Right lobe of liver (tissue), 6 donors: ENCODE measurements around the gene RAI1. TPM values are rescaled to one million over a fixed set of nuclear protein-coding genes. Genes with fewer than 3 reads are reported as not detected.
"Not testable (repeated sequence)": the region's sequence is repeated elsewhere in the genome, so short reads cannot be mapped to it uniquely, and the experiment has no call there.

Source experiments
- ATAC-seq, 4 donors: fragments of 200-7000 bp; cut with Tn5 transposase; one replicate each; pipeline ENCODE4 v1.9.1; 2020; ENCODE audit warnings: mild to moderate bottlenecking in 4 of 4, moderate library complexity in 4 of 4
- DNase-seq, 3 donors: peaks; one replicate each; pipeline ENCODE4 v3.0.0-alpha.2; 2020
- H3K27ac ChIP-seq, 3 donors: fragments of 200-600 bp; one replicate each; pipeline ENCODE4 v1.8.0; 2022
- H3K27me3 ChIP-seq, 2 donors: fragments of 200-600 bp; one replicate each; pipeline ENCODE4 v1.8.0; 2022
- H3K36me3 ChIP-seq, 4 donors: fragments of 200-600 bp; sonication (generic) in 1 of 4; one replicate each; pipeline versions ENCODE4 v1.5.1 to v1.8.0; 2017 to 2022; ENCODE audit warnings: control low read depth in 1 of 4
- H3K4me1 ChIP-seq, 4 donors: fragments of 200-600 bp; sonication (generic) in 1 of 4; one replicate each; pipeline versions ENCODE4 v1.5.1 to v1.8.0; 2017 to 2022; ENCODE audit warnings: control low read depth in 1 of 4
- H3K4me3 ChIP-seq, 3 donors: fragments of 200-600 bp; one replicate each; pipeline ENCODE4 v1.8.0; 2022
- H3K9me3 ChIP-seq, 4 donors: fragments of 200-600 bp; sonication (generic) in 1 of 4; one replicate each; pipeline versions ENCODE4 v1.5.1 to v1.8.0; 2017 to 2022; ENCODE audit warnings: control low read depth in 1 of 4
- POLR2A ChIP-seq: fragments of 450-650 bp; IDR thresholded peaks from one replicate; pipeline ENCODE4 v1.6.1; 2017; ENCODE audit warnings: antibody characterized with exemption, mild to moderate bottlenecking
- WGBS: methylation state at CpG from one replicate; pipeline ENCODE4 v1.1.6; 2018; ENCODE audit warnings: low coverage, low lambda C conversion rate; ENCODE audit not compliant: insufficient coverage; ENCODE audit errors: missing lambda C conversion rate; 5-methylcytosine and 5-hydroxymethylcytosine counted together
- intact Hi-C, 2 donors: fragments of 100-400 bp; cut with DNase I; formaldehyde crosslinking; loops; one replicate each; pipeline versions ENCODE4 v1.11.2 to v1.14.1; 2022
- total RNA-seq, 6 experiments: library from RNA; depleted of rRNA in 2 of 6; stranded (reverse); fragments of >200 nt in 2 of 6; fragmentation: NEBNext Ultra II Directional in 3 of 6; extraction: Animal tissue kit (Norgen Biotek cat#: 25700) in 3 of 6; gene quantifications; one replicate each; pipeline versions ENCODE4 v1.1.0 to v1.2.4, GENCODE V29; 2016 to 2023
- TF ChIP-seq, protein P1 (sequence below), 4 donors: fragments of 200-600 bp in 3 of 4; fragments of 450-650 bp in 1 of 4; IDR thresholded peaks; one replicate each; pipeline versions ENCODE4 v1.5.1 to v1.8.0; 2016 to 2022; ENCODE audit warnings: antibody characterized with exemption in 4 of 4, mild to moderate bottlenecking in 2 of 4
- donor health status: DM: no; HTN: yes; CAD: no.
- donor health status: DM: no; HTN: no; CAD: no.
- donor health status: DM: no; HTN: no; CAD: no.
- donor health status: DM: no; HTN: yes; CAD: no.
- donor health status: DM: no; HTN: yes; CAD: no.

RAI1 gene
- total RNA-seq, 6 experiments from 2014 or later, result 6.1 to 14.5 (median 8.4) TPM

DNA sequence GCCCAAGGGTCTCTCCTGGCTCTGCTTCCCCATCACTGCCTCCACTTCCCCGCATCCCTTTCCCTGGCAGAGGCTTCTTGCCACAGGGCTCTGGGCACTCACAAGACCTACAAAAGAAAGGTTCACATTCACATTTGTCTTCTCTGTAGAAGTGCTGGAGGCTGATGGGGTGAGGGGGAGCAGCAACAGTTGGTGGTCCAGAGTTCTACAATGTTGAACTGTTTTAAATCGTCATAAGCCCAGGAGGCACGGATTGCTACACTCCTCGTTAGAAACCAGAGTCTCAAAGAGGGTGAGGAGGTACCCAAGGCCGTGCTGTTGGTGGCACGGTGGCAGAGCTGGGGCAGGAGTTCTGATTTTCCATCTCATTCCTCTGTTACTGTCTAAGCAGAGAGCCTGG lies 5.8 kb upstream of the RAI1 start:
- no peaks in the 10 kb centered on the region for H3K27me3 ChIP-seq
- TF ChIP-seq, protein P1, sequence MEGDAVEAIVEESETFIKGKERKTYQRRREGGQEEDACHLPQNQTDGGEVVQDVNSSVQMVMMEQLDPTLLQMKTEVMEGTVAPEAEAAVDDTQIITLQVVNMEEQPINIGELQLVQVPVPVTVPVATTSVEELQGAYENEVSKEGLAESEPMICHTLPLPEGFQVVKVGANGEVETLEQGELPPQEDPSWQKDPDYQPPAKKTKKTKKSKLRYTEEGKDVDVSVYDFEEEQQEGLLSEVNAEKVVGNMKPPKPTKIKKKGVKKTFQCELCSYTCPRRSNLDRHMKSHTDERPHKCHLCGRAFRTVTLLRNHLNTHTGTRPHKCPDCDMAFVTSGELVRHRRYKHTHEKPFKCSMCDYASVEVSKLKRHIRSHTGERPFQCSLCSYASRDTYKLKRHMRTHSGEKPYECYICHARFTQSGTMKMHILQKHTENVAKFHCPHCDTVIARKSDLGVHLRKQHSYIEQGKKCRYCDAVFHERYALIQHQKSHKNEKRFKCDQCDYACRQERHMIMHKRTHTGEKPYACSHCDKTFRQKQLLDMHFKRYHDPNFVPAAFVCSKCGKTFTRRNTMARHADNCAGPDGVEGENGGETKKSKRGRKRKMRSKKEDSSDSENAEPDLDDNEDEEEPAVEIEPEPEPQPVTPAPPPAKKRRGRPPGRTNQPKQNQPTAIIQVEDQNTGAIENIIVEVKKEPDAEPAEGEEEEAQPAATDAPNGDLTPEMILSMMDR (IDR thresholded peaks at IDR 0.05), result no peak
- no peak for TF ChIP-seq POLR2A
- no peaks in the 10 kb centered on the region for H3K36me3 ChIP-seq
- no peaks in the 10 kb centered on the region for H3K4me1 ChIP-seq
- no peak overlapping the region for H3K27ac ChIP-seq
- no peak overlapping the region for H3K4me3 ChIP-seq
- no peak for ATAC-seq
- 100% methylated on average over 1 of the region's 6 CpGs for WGBS
- intact Hi-C loops, result loop anchor here in 1 of 2 donors (10.0 kb wide), 1 partner anchor 189 kb away; no protein-coding TSS in a partner anchor
- H3K9me3 ChIP-seq, result no peaks in the 10 kb centered on the region
- no peak for DNase-seq

GRCh38 chr17:17675925-17676534 lies 5.2 kb upstream of the RAI1 start:
- H3K27me3 ChIP-seq, result no peaks in the 10 kb centered on the region
- H3K36me3 ChIP-seq, result no peaks in the 10 kb centered on the region
- no peaks in the 10 kb centered on the region for H3K4me1 ChIP-seq
- WGBS, result 74% methylated on average over 11 of the region's 11 CpGs
- ATAC-seq, result no peak
- no peak for TF ChIP-seq POLR2A
- TF ChIP-seq, protein P1 (IDR thresholded peaks at IDR 0.05), result no peak
- DNase-seq, result no peak
- no peaks in the 10 kb centered on the region for H3K9me3 ChIP-seq
- no peak overlapping the region for H3K4me3 ChIP-seq
- intact Hi-C loops, result loop anchor here in 1 of 2 donors (10.0 kb wide), 1 partner anchor 189 kb away; no protein-coding TSS in a partner anchor
- H3K27ac ChIP-seq, result no peak overlapping the region

DNA sequence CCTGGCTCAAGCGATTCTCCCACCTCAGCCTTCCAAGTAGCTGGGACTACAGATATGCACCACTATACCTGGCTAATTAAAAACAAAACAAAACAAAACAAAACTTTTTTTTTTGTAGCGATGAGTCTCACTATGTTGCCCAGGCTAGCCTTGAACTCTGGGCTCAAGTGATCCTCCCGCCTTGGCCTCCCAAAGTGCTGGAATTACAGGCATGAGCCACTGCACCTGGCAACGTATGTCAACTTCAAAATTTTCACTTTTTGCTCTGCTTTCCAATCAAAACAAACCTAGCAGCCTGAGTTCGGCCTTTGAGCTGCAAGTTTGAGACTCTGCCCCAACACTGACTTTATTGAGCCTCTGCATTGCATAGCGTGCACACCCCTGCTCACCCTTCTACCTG lies 4.5 kb upstream of the RAI1 start:
- no peaks in the 10 kb centered on the region for H3K9me3 ChIP-seq
- DNase-seq (no peak), ATAC-seq (no peak)
- H3K27ac ChIP-seq, result no peak overlapping the region
- H3K27me3 ChIP-seq, result no peaks in the 10 kb centered on the region
- H3K4me1 ChIP-seq, result no peaks in the 10 kb centered on the region
- WGBS, result 84% methylated on average over 6 of the region's 6 CpGs
- no peak overlapping the region for H3K4me3 ChIP-seq
- no peaks in the 10 kb centered on the region for H3K36me3 ChIP-seq
- intact Hi-C loops, result loop anchor here in 1 of 2 donors (10.0 kb wide), 1 partner anchor 188 kb away; no protein-coding TSS in a partner anchor
- TF ChIP-seq POLR2A, result no peak
- TF ChIP-seq, protein P1 (IDR thresholded peaks at IDR 0.05), result no peak

GRCh38 chr17:17677299-17678040 lies 3.8 kb upstream of the RAI1 start:
- no peak for ATAC-seq
- Histone ChIP-seq H3K9me3 (no peaks in the 10 kb centered on the region), H3K4me1 (no peaks in the 10 kb centered on the region), H3K27me3 (no peaks in the 10 kb centered on the region), H3K36me3 (no peaks in the 10 kb centered on the region), H3K4me3 (no peak overlapping the region), H3K27ac (no peak overlapping the region)
- DNase-seq, result no peak
- intact Hi-C loops, result loop anchor here in 1 of 2 donors (10.0 kb wide), 1 partner anchor 187 kb away; no protein-coding TSS in a partner anchor
- WGBS, result 52% methylated on average over 2 of the region's 2 CpGs
- no peak for TF ChIP-seq POLR2A
- TF ChIP-seq, protein P1 (IDR thresholded peaks at IDR 0.05), result no peak

DNA sequence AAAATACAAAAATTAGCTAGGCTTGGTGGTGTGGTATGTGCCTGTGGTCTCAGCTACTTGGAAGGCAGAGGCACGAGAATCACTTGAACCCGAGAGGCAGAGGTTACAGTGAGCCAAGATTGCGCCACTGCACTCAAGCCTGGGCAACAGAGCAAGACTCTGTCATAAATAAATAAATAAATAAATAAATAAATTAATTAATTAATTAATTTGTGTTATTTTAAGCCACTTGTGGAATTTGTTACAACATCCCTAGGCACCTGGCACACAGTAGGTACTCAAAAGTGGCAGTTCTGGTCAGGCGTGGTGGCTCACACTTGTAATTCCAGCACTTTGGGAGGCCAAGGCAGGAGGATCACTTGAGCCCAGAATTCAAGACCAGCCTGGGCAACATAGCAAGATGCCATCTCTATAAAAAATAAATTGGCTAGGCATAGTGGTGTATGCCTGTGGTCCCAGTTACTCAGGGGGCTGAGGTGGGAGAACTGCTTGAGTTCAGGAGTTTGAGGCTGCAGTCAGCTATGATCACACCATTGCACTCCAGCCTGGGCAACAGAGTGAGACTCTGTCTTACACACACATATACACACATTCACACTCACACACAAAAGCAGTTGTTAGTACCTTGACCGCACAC lies 3.1 kb upstream of the RAI1 start:
- H3K27ac ChIP-seq, H3K4me3 ChIP-seq: not testable (repeated sequence)
- WGBS, result 68% methylated on average over 5 of the region's 5 CpGs

More for the DNA sequence above, 3.1 kb upstream of the RAI1 start:
- H3K9me3 ChIP-seq, H3K4me1 ChIP-seq, ATAC-seq, DNase-seq, H3K36me3 ChIP-seq, H3K27me3 ChIP-seq: not testable (repeated sequence)
- intact Hi-C loops, result loop anchor here in 1 of 2 donors (10.0 kb wide), 1 partner anchor 187 kb away; no protein-coding TSS in a partner anchor
